Activated naive CD4-positive, alpha-beta T cell treated with anti-CD3 and anti-CD28 coated beads, Interleukin-2, amount 50 U/mL, for 72 hours (primary cell): ENCODE data around the gene DUSP1. TPM values are rescaled to one million over a fixed set of nuclear protein-coding genes. Genes with fewer than 3 reads are reported as not detected.
"Not testable (repeated sequence)": the region's sequence is repeated elsewhere in the genome, so short reads cannot be mapped to it uniquely, and the experiment has no call there.

Experiments
- ATAC-seq, 2 donors: fragments of 150-1000 bp; cut with Tn5 transposase; 2 replicates each; pipeline ENCODE4 v1.10.0; 2021; ENCODE audit warnings: mild to moderate bottlenecking in 2 of 2, moderate library complexity in 2 of 2
- DNase-seq, 2 donors: peaks; one replicate each; pipeline ENCODE4 v3.0.0; 2021 to 2022; ENCODE audit warnings: low spot score in 2 of 2
- H3K27ac Mint-ChIP-seq, 2 donors: one replicate each; pipeline ENCODE4 v1.8.0; 2022; ENCODE audit warnings: mild to moderate bottlenecking in 2 of 2, mixed read lengths in 2 of 2
- H3K36me3 Mint-ChIP-seq, 2 donors: one replicate each; pipeline ENCODE4 v1.8.0; 2022; ENCODE audit warnings: mixed read lengths in 2 of 2
- H3K9me3 Mint-ChIP-seq, 2 donors: one replicate each; pipeline ENCODE4 v1.8.0; 2022; ENCODE audit warnings: mixed read lengths in 2 of 2
- total RNA-seq, 2 donors: library from RNA; stranded (reverse); gene quantifications; one replicate each; pipeline ENCODE4 v1.2.3, GENCODE V29; 2022

Gene DUSP1, protein sequence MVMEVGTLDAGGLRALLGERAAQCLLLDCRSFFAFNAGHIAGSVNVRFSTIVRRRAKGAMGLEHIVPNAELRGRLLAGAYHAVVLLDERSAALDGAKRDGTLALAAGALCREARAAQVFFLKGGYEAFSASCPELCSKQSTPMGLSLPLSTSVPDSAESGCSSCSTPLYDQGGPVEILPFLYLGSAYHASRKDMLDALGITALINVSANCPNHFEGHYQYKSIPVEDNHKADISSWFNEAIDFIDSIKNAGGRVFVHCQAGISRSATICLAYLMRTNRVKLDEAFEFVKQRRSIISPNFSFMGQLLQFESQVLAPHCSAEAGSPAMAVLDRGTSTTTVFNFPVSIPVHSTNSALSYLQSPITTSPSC
- 10 to 100 TPM; 12.0 to 17.6 TPM for total RNA-seq

DNA sequence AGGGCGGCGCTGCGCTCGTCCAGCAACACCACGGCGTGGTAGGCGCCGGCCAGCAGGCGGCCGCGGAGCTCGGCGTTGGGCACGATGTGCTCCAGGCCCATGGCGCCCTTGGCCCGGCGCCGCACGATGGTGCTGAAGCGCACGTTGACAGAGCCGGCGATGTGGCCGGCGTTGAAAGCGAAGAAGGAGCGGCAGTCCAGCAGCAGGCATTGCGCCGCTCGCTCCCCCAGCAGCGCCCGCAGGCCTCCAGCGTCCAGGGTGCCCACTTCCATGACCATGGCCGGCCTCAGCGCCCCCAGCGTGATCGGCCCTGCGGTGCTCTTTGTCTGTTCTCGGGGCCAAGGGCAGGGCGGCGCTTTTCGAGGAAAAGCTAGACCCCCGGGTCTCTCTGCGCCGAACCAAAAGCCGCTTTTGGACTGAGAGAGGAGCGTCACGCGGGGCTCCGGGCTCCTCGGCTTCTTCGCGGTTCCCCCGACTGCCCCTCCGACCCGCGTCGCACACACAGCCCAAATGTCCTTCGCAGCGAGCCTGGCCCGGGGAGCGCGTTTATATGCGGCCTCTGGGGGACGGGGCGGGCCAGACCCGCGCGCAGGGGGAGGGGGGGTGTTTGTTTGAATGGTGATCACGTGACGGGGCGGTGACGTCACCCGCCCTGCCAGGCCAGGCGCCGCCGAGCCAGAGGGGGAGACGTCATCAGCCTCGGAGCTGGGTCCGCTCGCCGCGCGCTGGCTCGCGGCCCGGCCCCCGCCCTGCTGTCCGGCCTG, at the start of gene DUSP1:
Gene DUSP1, minus strand, starts transcription at position 521 of the 764 bp plus-strand sequence. Its CDS starts 243 bp downstream, at position 278.
- peak; percentile 95 for DNase-seq
- Mint-ChIP-seq H3K36me3 (peaks cover 20 to 25% of the 10 kb centered on the region in 2 donors), H3K27ac (peak within 1 kb of the TSS; percentile 97 to 99), H3K9me3 (no peaks in the 10 kb centered on the region)
- ATAC-seq: peak; percentile 57 to 80

DNA sequence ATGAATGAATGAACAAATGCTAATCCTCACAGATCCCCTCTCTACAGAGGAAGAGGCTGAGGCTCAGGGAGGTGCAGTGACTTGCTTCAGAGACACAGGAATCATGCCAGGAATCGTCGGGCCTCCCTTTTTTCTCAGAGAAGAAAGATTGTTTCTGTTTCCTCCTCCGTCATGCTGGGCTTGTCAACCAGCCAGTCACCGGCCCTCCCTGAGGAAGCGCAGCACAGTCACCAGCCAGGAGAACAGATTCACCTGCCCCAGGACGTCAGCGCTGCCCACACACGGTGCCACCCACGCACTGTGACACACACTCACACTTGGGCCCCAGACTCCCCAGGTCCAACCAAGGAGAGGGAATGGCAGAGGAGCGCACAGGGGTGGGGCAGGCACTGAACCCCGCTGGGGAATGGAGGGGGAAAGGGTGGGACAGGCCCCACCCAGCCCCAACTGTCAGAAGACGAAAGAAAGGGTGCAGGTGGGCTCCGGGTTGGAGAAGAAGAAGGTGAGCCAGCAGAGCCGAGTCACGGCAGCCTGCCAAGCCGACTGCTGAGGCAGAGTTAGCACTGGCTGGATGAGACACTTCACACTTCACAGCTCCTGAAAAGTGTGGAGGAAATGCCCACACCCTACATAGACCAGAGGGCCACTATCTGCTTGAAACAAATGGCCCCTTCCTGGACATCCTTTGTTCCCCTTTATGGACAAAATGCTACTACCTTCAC, 49.2 kb upstream of the DUSP1 start:
- Mint-ChIP-seq H3K36me3 (peaks cover 2 to 7% of the 10 kb centered on the region in 2 donors), H3K9me3 (peaks cover under 1 to 2% of the 10 kb centered on the region in 2 donors), H3K27ac (peak overlapping the region in 1 of 2 donors; percentile 44)
- DNase-seq (no peak), ATAC-seq (peak in 1 of 2 donors; percentile 62)

DNA sequence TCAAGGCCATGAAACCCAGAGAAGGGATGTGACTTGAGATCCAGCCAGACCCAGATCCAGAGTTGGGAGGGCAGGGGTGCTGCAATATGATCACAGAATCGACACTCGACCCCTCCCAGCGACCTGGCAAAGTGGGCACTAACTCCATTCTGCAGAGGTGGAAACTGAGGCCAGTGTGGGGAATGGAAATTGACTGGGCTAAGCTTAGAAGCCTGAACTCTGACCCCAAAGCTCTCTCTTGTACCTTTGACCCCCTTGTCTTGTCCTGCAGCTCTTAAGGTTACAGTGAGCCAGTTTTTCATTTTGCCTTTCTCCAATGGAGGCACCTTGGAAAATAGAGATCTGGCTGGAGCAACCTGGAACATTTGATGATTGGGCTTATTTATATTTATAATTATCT, 48.6 kb upstream of the DUSP1 start:
- Mint-ChIP-seq H3K27ac (no peak overlapping the region), H3K9me3 (no peaks in the 10 kb centered on the region), H3K36me3 (peaks cover 0 to under 1% of the 10 kb centered on the region in 2 donors)
- ATAC-seq: no peak
- DNase-seq: no peak

DNA sequence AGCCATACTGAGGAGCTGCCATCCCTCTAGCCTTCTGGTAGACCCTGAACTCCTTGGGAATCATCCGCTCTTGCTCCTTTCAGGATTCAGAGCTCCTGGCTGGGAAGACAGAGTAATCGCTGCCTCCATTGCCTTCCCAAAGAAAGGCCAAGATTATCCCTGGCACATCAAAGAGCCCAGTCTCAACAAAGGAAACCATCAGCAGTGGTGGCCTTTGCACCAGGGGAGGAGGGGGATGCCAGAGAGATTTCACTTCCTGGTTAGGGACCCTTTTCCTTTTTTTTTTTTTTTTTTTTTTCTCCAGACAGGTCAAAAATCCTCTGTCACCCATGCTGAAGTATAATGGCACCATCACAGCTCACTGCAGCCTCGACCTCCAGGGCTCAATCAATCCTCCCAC, 47.1 kb upstream of the DUSP1 start:
- ATAC-seq (no peak), DNase-seq (no peak)
- H3K27ac Mint-ChIP-seq: no peak overlapping the region
- H3K36me3 Mint-ChIP-seq: no peaks in the 10 kb centered on the region
- H3K9me3 Mint-ChIP-seq: no peaks in the 10 kb centered on the region

DNA sequence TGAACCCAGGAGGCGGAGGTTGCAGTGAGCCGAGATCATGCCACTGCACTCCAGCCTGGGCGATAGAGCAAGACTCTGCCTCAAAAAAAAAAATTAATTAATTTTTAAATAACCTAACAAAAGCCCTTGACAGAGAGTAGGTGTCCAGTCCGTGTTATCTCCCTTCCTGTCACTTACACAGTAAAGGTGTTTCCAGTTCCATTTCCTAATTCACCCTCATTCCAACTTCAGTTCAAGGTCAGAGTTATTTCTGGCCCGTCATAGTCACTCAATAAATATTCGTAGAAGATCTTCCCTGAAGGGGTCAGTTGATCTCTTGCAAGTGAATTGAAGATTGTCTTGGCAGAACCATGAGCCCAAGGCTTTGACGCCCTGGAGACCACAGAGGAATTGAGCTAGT, 46.7 kb upstream of the DUSP1 start:
- DNase-seq (no peak), ATAC-seq (no peak)
- Mint-ChIP-seq H3K36me3 (no peaks in the 10 kb centered on the region), H3K27ac (no peak overlapping the region), H3K9me3 (no peaks in the 10 kb centered on the region)

DNA sequence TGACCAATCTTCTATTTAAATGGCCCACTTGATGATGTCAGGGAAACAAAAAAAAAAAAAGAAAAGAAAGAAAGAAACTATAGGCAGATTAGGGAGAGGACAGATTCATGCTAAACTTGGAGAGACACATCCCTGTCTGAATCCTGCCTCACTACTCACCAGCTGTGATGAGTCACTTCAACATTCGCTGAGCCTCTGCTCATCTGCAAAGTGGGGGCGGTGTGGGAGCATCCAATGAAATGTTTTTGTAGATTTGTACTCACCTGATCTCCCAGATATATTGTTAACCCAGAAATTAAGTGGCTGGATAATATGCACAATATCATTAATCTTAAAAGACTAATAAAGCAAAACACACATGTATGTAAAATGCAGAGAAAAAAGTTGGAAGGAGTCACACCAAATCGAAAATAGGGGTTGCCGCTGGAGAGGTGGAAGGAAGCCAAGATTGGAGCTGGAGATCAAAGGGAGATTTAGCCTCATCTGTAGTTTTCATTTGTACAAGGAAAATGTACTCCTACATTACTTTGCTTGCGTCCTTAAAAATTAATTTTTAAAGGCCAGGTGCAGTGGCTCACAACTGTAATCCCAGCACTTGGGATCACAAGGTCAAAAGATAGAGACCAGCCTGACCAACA, 46.0 kb upstream of the DUSP1 start:
- Mint-ChIP-seq H3K9me3 (no peaks in the 10 kb centered on the region), H3K36me3 (no peaks in the 10 kb centered on the region), H3K27ac (peak overlapping the region in 1 of 2 donors; percentile 38)
- peak; percentile 48 to 95 for ATAC-seq
- no peak for DNase-seq

DNA sequence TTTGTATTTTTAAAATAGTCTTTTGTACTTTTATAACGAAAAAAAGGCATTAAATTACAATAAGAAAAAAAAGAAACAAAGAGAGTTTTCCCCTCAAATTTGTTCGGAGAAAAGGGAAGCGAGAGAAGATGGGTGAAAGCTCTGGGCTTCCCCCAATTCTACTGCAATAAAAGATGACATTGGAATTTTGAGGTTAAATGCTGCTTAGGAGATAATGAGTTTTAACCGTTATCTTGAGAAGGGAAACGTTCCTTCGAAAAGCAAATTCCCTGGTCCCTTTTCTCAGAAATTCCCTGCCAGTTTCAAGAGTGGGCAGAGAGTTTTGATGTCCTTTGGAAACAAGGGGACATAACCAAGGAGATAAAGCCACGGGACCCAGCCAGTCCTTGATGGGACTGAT, 44.6 kb upstream of the DUSP1 start:
- Mint-ChIP-seq H3K27ac (no peak overlapping the region), H3K9me3 (no peaks in the 10 kb centered on the region), H3K36me3 (no peaks in the 10 kb centered on the region)
- no peak for ATAC-seq
- DNase-seq: no peak

DNA sequence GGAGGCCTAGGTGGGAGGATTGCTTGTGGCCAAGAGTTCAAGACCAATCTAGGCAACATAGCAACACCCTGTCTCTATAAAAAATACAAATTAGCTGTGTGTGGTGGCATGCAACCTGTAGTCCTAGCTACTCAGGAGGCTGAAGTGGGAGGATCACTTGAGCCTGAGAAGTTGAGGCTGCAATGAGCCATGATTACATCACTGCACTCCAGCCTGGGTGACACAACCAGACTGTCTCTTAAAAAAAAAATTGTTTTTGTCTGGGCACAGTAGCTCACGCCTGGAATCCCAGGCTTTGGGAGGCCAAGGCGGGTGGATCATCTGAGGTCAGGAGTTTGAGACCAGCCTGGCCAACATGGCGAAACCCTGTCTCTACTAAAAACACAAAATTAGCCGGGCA, 40.0 kb upstream of the DUSP1 start:
- not testable (repeated sequence) for H3K36me3 Mint-ChIP-seq, H3K27ac Mint-ChIP-seq, H3K9me3 Mint-ChIP-seq, ATAC-seq, DNase-seq

DNA sequence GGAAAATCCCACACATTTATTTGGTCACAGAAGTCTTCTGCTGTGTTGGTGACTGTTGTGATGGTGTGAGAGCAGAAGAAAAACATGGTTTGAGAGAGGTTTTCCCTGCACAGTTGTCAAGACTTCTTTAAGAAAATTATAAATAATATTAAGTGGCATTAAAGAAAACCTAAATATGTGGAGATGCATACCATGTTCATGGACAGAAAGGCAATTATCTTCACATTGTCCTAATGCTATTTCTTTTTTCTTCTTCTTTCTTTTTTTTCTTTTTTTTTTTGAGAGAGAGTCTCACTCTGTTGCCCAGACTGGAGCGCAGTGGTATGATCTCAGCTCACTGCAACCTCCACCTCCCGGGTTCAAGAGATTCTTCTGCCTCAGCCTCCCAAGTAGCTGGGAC, 38.8 kb upstream of the DUSP1 start:
- Mint-ChIP-seq H3K9me3 (peaks cover 0 to 8% of the 10 kb centered on the region in 2 donors), H3K36me3 (peaks cover 4 to 6% of the 10 kb centered on the region in 2 donors), H3K27ac (no peak overlapping the region)
- ATAC-seq: no peak
- no peak for DNase-seq

DNA sequence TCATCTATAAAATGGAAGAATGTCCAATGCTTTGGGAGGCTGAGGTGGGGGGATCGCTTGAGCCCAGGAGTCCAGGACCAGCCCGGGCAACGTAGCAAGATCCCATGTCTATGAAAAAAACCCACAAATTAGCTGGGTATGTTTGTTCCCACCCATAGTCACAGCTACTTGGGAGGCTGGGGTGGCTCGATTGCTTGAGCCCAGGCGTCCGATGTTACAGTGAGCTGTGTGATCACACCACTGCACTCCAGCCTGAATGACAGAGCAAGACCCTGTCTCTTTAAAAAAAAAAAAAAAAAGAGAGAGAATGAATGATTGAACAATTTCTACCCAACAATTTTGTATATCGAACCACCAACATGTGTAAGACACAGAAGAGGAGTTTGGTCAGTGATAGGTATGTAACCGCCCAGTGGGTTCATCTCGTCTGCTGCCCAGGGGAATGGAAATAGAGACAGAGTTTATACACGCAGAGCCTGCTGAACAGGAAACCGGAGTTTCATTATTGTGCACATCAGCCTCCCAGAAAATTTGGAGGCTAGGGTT, 36.8 kb upstream of the DUSP1 start:
- Mint-ChIP-seq H3K9me3 (peaks cover 0 to 8% of the 10 kb centered on the region in 2 donors), H3K36me3 (peaks cover 4 to 6% of the 10 kb centered on the region in 2 donors), H3K27ac (peak overlapping the region; percentile 62 to 92)
- DNase-seq (no peak), ATAC-seq (no peak)

DNA sequence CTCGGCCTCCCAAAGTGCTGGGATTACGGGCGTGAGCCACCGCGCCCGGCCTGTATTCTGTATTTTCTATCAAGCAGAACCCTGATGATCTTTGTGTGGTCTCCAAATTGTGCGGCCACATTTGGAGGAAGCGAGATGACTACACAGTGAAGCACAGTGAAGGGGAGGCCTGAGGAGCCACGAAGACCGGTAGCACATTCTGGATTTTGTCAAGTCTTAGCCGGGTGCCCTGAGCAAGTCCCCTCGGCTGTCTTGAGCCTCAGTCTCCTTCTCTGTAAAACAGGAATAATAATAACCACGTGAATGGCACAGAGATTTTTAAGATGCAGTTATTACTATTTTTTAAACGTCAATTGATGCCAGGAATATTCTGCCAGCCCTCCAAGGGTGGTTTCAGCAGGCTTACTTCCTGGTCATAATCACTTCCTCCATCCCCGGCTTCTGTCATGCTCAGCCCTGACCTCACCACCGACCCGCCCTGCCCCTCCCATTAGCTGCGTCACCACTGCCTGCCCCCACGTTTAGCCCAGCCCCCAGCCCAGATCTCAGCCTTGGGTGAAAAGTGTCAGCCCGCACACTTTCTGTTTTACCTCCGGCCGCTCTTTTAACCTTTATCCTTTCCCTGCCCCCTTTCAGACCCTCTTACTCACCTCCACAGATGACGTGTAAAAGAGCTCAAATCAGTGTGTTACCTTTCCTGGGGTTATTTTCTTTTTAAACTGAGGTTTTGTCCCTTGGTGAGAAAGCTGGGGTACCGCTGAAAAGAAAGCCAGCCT, 36.1 kb upstream of the DUSP1 start:
- H3K36me3 Mint-ChIP-seq: peaks cover 4 to 6% of the 10 kb centered on the region in 2 donors
- peak overlapping the region; percentile 90 to 92 for H3K27ac Mint-ChIP-seq
- ATAC-seq (peak; percentile 98), DNase-seq (peak; percentile 85 to 88)
- H3K9me3 Mint-ChIP-seq: peaks cover 0 to 8% of the 10 kb centered on the region in 2 donors

DNA sequence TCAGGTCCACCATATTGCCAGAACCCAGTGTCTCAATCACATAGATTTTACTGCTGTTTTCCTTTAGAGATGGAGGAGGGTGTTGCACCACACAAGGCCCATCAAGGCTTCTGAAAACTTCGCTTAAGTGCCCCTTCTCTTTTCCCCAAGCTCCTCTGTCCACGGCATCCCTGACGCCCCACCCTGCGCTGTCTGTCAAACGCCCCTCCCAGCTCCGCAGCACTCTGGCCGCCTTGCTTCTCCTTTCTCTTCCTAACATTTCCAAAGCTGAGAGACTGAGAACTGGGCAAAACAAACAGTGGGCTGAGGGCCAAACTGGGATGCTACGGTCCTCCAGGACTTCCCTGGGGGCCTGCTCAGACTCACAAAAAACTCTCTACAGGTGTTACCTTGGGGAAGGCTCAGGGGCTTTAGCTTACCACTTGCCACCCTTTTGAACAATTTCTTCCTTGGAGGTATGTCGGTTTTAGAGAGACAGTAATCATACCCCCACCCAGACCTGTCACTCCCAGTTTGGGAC, 34.8 kb upstream of the DUSP1 start:
- ATAC-seq (no peak), DNase-seq (no peak)
- Mint-ChIP-seq H3K27ac (peak overlapping the region in 1 of 2 donors; percentile 92), H3K36me3 (peaks cover 4 to 6% of the 10 kb centered on the region in 2 donors), H3K9me3 (peaks cover 0 to 8% of the 10 kb centered on the region in 2 donors)

DNA sequence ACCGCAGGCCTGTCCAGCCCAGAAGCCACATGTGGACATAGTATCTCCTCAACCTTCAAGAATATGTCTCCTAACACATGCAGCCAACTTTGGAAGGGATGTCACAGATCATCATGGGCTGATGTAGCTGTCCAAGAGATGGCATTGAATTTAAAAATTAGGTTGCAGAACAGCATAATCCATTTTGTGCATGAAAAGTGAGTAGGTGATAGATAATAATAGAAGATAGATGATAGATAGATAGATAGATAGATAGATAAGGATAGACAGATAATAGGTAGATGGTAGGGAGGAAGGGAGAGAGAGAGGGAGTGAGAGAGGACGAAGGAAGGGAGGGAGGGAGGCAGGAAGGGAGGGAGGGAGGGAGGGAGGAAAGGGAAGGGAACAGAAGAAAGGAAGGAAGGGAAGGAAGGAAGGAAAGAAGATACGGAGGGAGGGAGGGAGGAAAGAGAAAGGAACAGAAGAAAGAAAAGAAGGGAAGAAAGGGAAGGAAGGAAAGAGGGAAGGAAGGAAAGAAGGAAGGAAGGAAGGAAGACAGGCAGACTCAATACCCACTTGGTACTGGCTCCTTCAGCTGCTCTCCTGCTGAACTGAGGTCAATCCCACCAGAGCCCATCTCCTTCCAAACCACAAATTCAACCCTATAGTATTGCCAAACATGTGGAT, 34.2 kb upstream of the DUSP1 start:
- ATAC-seq (no peak), DNase-seq (no peak)
- Mint-ChIP-seq H3K27ac (peak overlapping the region; percentile 4 to 25), H3K9me3 (peaks cover 0 to 5% of the 10 kb centered on the region in 2 donors), H3K36me3 (peaks cover 4 to 6% of the 10 kb centered on the region in 2 donors)

DNA sequence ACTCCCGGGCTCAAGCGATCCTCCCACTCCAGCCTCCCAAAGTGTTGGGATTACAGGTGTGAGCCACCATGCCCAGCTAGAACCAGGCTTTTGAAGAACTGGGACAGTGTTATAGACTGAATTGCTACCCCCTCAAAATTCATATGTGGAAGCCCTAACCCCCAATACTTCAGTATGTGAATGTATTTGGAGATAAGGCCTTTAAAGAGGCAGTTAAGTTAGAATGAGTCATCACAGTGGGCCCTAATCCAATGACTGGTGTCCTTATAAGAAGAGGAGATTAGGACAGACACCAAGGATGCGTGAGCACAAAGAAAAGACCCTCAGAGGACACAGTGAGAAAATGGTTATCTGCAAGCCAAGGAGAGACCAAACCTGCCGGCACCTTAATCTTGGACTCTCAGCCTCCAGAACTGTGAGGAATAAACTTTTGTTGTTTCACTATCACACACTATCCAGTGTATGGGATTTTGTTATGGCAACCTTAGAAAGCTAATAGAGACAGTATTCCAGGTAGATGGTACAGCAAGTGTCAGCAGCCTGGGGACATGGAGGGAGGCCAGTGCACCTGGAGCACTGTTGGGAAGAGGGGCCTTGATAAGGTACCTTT, 31.7 kb upstream of the DUSP1 start:
- peaks cover 0 to 6% of the 10 kb centered on the region in 2 donors for H3K36me3 Mint-ChIP-seq
- ATAC-seq (no peak), DNase-seq (no peak)
- peak overlapping the region in 1 of 2 donors; percentile 59 for H3K27ac Mint-ChIP-seq
- no peaks in the 10 kb centered on the region for H3K9me3 Mint-ChIP-seq
